Large intestine (tissue), 3 donors: ENCODE measurements around the gene HLA-G. TPM values are rescaled to one million over a fixed set of nuclear protein-coding genes. Genes with fewer than 3 reads are reported as not detected.

Experiments used
- DNase-seq, 2 donors: peaks; one replicate each; pipeline versions ENCODE4 v3.0.0 to v3.0.0-alpha.2; 2013
- H3K27ac ChIP-seq: one replicate; pipeline ENCODE4 v1.5.1; 2013; ENCODE audit warnings: low read length
- H3K27me3 ChIP-seq: 2 replicates; pipeline ENCODE4 v1.6.1; 2013; ENCODE audit warnings: low read length; ENCODE audit not compliant: control insufficient read depth, insufficient read depth
- H3K36me3 ChIP-seq: 2 replicates; pipeline ENCODE4 v1.6.1; 2013; ENCODE audit warnings: low read length; ENCODE audit not compliant: control insufficient read depth, insufficient read depth
- H3K4me1 ChIP-seq: one replicate; pipeline ENCODE4 v1.6.1; 2013; ENCODE audit warnings: low read length; ENCODE audit not compliant: control insufficient read depth, insufficient read depth
- H3K4me3 ChIP-seq: one replicate; pipeline ENCODE4 v1.5.1; 2013; ENCODE audit warnings: low read length
- H3K9me3 ChIP-seq: one replicate; pipeline ENCODE4 v1.6.1; 2013; ENCODE audit warnings: mild to moderate bottlenecking, low read depth, low read length, moderate library complexity; ENCODE audit not compliant: control insufficient read depth
- WGBS: methylation state at CpG from one replicate; pipeline ENCODE4 v1.1.5; 2013; ENCODE audit warnings: low lambda C conversion rate; ENCODE audit not compliant: insufficient coverage; 5-methylcytosine and 5-hydroxymethylcytosine counted together
- polyA plus RNA-seq: library from polyadenylated mRNA; unstranded; fragments of 120-200 nt; gene quantifications from one replicate; pipeline ENCODE4 v1.2.1, GENCODE V29; 2013

The HLA-G gene
- polyA plus RNA-seq, 1 donor, result 0.06 TPM

- no CpG with 5 or more reads among the region's 1 CpG for WGBS
- no peak overlapping the region for H3K27ac ChIP-seq
- no peaks in the 10 kb centered on the region for H3K9me3 ChIP-seq
- H3K36me3 ChIP-seq, result no peaks in the 10 kb centered on the region
- DNase-seq, result no peak
- H3K27me3 ChIP-seq, result no peaks in the 10 kb centered on the region
- H3K4me3 ChIP-seq, result no peak overlapping the region
- H3K4me1 ChIP-seq, result no peaks in the 10 kb centered on the region
Observed at GRCh38 chr6:29816030-29816429, 11.6 kb upstream of the HLA-G start.

GRCh38 chr6:29818892-29819291 is 8.7 kb upstream of the HLA-G start:
- no peak overlapping the region for H3K4me3 ChIP-seq
- H3K4me1 ChIP-seq, result no peaks in the 10 kb centered on the region
- no peaks in the 10 kb centered on the region for H3K9me3 ChIP-seq
- peaks cover 3% of the 10 kb centered on the region for H3K27me3 ChIP-seq
- DNase-seq, result no peak
- H3K36me3 ChIP-seq, result no peaks in the 10 kb centered on the region
- H3K27ac ChIP-seq, result no peak overlapping the region
- WGBS, result 92% methylated on average over 4 of the region's 4 CpGs

GRCh38 chr6:29824144-29824543 is 3.5 kb upstream of the HLA-G start:
- Histone ChIP-seq H3K4me1 (no peaks in the 10 kb centered on the region), H3K9me3 (no peaks in the 10 kb centered on the region), H3K36me3 (no peaks in the 10 kb centered on the region), H3K27me3 (peaks cover 45% of the 10 kb centered on the region), H3K4me3 (no peak overlapping the region), H3K27ac (no peak overlapping the region)
- DNase-seq, result no peak

GRCh38 chr6:29825848-29826247 is 1.8 kb upstream of the HLA-G start:
- H3K4me3 ChIP-seq, result no peak overlapping the region
- no peak for DNase-seq
- peaks cover 61% of the 10 kb centered on the region for H3K27me3 ChIP-seq
- H3K27ac ChIP-seq, result no peak overlapping the region
- 100% methylated on average over 1 of the region's 2 CpGs for WGBS
- no peaks in the 10 kb centered on the region for H3K36me3 ChIP-seq
- no peaks in the 10 kb centered on the region for H3K4me1 ChIP-seq
- no peaks in the 10 kb centered on the region for H3K9me3 ChIP-seq

DNA sequence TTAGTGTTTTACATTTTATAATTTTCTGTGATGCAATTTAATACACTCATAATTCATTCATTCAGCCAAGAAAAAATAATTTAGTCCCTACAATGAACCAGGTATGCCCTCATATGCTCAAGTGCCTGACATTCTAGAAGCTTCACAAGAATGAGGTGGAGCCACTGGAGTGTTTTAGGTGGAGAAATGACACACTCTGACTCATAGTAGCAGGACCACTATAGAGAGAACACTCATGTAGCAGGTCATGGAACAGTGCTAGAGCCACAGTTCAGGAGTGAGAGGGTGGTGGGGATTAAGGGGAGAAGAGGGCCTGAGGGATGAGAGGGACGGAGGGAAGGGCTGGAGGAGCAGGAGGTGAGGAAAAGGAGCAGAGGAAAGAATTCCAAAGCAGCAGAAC is 1.4 kb upstream of the HLA-G start:
- H3K36me3 ChIP-seq, result no peaks in the 10 kb centered on the region
- DNase-seq, result no peak
- H3K27ac ChIP-seq, result no peak overlapping the region
- no peaks in the 10 kb centered on the region for H3K9me3 ChIP-seq
- WGBS, result no CpG with 5 or more reads among the region's 1 CpG
- peaks cover 61% of the 10 kb centered on the region for H3K27me3 ChIP-seq
- H3K4me3 ChIP-seq, result no peak overlapping the region
- H3K4me1 ChIP-seq, result no peaks in the 10 kb centered on the region

DNA sequence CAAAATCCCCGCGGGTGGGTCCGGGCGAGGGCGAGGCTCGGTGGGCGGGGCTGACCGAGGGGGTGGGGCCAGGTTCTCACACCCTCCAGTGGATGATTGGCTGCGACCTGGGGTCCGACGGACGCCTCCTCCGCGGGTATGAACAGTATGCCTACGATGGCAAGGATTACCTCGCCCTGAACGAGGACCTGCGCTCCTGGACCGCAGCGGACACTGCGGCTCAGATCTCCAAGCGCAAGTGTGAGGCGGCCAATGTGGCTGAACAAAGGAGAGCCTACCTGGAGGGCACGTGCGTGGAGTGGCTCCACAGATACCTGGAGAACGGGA is 809 bp downstream of the HLA-G start:
- no peaks in the 10 kb centered on the region for H3K36me3 ChIP-seq
- peaks cover 75% of the 10 kb centered on the region for H3K27me3 ChIP-seq
- H3K9me3 ChIP-seq, result no peaks in the 10 kb centered on the region
- no peak for DNase-seq
- no peak overlapping the region for H3K4me3 ChIP-seq
- H3K27ac ChIP-seq, result no peak overlapping the region
- no CpG with 5 or more reads among the region's 26 CpGs for WGBS
- H3K4me1 ChIP-seq, result no peaks in the 10 kb centered on the region

GRCh38 chr6:29829766-29830165 is 2.1 kb downstream of the HLA-G start:
- no peaks in the 10 kb centered on the region for H3K36me3 ChIP-seq
- DNase-seq, result no peak
- H3K27me3 ChIP-seq, result peaks cover 76% of the 10 kb centered on the region
- H3K4me1 ChIP-seq, result no peaks in the 10 kb centered on the region
- H3K9me3 ChIP-seq, result no peaks in the 10 kb centered on the region
- WGBS, result no CpG with 5 or more reads among the region's 3 CpGs
- H3K4me3 ChIP-seq, result no peak overlapping the region
- no peak overlapping the region for H3K27ac ChIP-seq

GRCh38 chr6:29830409-29830808 is 2.8 kb downstream of the HLA-G start:
- Histone ChIP-seq H3K9me3 (no peaks in the 10 kb centered on the region), H3K4me3 (no peak overlapping the region), H3K27me3 (peaks cover 79% of the 10 kb centered on the region), H3K27ac (no peak overlapping the region), H3K4me1 (no peaks in the 10 kb centered on the region), H3K36me3 (no peaks in the 10 kb centered on the region)
- DNase-seq, result no peak
- WGBS, result no CpG with 5 or more reads among the region's 2 CpGs

- Histone ChIP-seq H3K36me3 (no peaks in the 10 kb centered on the region), H3K4me1 (no peaks in the 10 kb centered on the region), H3K27ac (no peak overlapping the region), H3K27me3 (peaks cover 73% of the 10 kb centered on the region), H3K9me3 (no peaks in the 10 kb centered on the region), H3K4me3 (no peak overlapping the region)
- no peak for DNase-seq
- WGBS, result no CpG with 5 or more reads among the region's 2 CpGs
Observed at GRCh38 chr6:29831776-29832175, 4.2 kb downstream of the HLA-G start.

DNA sequence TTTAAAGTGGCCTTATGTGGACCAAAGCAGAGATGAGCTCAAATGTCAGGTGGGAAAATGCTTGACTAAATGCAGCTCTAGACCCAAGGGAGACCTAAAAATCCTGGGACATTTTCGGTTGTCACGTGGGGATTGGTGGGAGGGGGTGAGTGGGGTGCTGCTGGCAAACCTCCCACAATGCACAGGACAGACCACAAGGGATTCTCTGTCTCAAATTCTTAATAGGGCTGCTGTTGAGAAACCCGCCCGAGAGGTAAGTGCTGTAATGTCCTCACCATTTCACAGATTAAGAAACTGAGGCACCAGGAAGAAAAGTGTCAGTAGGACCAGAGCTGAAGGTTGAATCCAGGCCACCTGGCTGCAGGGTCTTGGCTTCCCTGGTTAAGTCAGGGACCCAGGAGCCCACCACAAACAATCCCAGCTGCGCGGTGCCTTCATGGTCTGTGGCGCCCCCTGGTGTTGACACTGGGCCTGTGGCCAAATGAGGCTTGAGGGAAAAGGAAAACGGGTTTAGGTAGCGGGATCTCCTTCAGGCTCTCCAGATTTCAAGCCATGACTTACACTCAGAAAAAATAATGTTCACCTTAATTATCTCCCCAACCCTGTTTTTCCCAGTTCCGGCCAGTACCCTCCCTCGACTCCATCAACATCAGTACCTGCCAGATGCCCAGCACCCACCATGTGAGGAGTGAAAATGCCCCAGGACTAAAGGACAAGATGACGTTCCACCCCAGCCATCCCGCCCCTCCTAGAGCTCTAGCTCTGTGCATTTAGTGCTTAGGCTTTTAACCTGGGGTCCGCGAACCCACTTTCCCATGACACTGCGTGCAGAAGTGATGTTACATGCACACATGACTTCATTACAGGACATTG is 7.2 kb downstream of the HLA-G start:
- WGBS, result no CpG with 5 or more reads among the region's 16 CpGs
- H3K27me3 ChIP-seq, result peaks cover 53% of the 10 kb centered on the region

DNA sequence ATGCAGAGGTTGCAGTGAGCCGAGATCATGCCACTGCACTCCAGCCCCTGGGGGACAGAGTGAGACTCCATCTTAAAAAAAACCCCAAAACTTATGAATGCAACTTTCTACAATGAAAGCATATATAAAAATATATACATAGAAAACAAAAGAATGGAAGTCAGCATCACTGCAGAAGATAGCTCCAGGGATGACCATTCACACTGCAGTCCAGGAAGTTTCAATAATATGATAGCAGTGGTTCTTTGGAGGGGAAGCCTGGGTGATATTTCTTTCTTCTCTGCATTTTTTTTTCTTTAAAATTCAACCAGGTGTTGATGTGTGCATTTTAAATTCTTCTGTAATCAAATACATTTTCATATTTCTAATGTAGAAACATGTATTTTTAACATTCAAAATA is 12.3 kb downstream of the HLA-G start:
- 100% methylated on average over 1 of the region's 1 CpG for WGBS

More for the DNA sequence above, 7.2 kb downstream of the HLA-G start:
- Histone ChIP-seq H3K4me1 (no peaks in the 10 kb centered on the region), H3K4me3 (no peak overlapping the region), H3K9me3 (no peaks in the 10 kb centered on the region), H3K36me3 (no peaks in the 10 kb centered on the region), H3K27ac (no peak overlapping the region)
- DNase-seq, result no peak

More for the DNA sequence above, 12.3 kb downstream of the HLA-G start:
- Histone ChIP-seq H3K4me3 (no peak overlapping the region), H3K27me3 (peaks cover 32% of the 10 kb centered on the region), H3K36me3 (no peaks in the 10 kb centered on the region), H3K4me1 (no peaks in the 10 kb centered on the region), H3K27ac (no peak overlapping the region), H3K9me3 (no peaks in the 10 kb centered on the region)
- no peak for DNase-seq
